K562 (cell line): ENCODE measurements around the gene APBA2. TPM values are rescaled to one million over a fixed set of nuclear protein-coding genes. Genes with fewer than 3 reads are reported as not detected.

Experiments used
- ATAC-seq: fragments of 200-7000 bp; cut with Tn5 transposase; 3 replicates; pipeline ENCODE4 v1.9.1; 2020; ENCODE audit warnings: moderate library complexity
- BruUV-seq: library from RNA; stranded (reverse); fragments of 400-500 nt; replicated peaks from 2 replicates; lab custom pipeline; 2021; lab: Mats Ljungman, UMichigan
- CTCF ChIA-PET: fragments of 300-600 bp; formaldehyde crosslinking; extraction: SDS; loops from one replicate; lab custom pipeline; 2021; ENCODE audit warnings: low intra/inter-chr PET ratio; lab: Yijun Ruan, JAX
- POLR2A ChIA-PET: fragments of 300-600, 350-650 bp; sonication (Branson Sonifier 250); formaldehyde crosslinking; extraction: SDS; loops from one replicate; lab custom pipeline; 2021; ENCODE audit warnings: antibody characterized with exemption, inconsistent platforms; lab: Yijun Ruan, JAX
- DNase-seq, 4 experiments: peaks; one replicate each; pipeline versions ENCODE4 v3.0.0 to v3.0.0-alpha.2; 2011 to 2018; ENCODE audit warnings: low spot score in 3 of 4, mixed read lengths in 3 of 4; ENCODE audit errors: extremely low read depth in 1 of 4
- FAIRE-seq: peaks from 2 replicates; lab custom pipeline; 2011; peaks lifted over from hg19 to GRCh38; lab: Jason Lieb, UNC
- H2AFZ ChIP-seq: 2 replicates; pipeline ENCODE4 v1.6.0; 2011; ENCODE audit warnings: low read depth, low read length, control low read depth, inconsistent platforms
- H3K27ac ChIP-seq: fragments of 200-600 bp; 3 replicates; pipeline ENCODE4 v1.8.0; 2011; ENCODE audit warnings: low read depth, mild to moderate bottlenecking, control low read depth, inconsistent platforms, low read length, moderate library complexity, mixed read lengths; ENCODE audit errors: extremely low read depth
- H3K27me3 ChIP-seq, 2 experiments: fragments of 300-600 bp in 1 of 2; 2 replicates in 1 of 2; 3 replicates in 1 of 2; pipeline versions ENCODE4 v1.6.0 to v1.8.0; 2011; ENCODE audit warnings: inconsistent platforms in 2 of 2, low read length in 2 of 2, mild to moderate bottlenecking in 1 of 2, mixed read lengths in 1 of 2, moderate library complexity in 1 of 2; ENCODE audit not compliant: control insufficient read depth in 2 of 2, insufficient read depth in 2 of 2
- H3K36me3 ChIP-seq: fragments of 300-600 bp; 3 replicates; pipeline ENCODE4 v1.8.0; 2011; ENCODE audit warnings: mild to moderate bottlenecking, low read length, inconsistent platforms; ENCODE audit not compliant: control insufficient read depth, insufficient read depth
- H3K4me1 ChIP-seq, 2 experiments: fragments of 200-600 bp in 1 of 2; replicated peaks in 1 of 2; 2 replicates in 1 of 2; 3 replicates in 1 of 2; pipeline versions ENCODE4 v1.5.1 to v1.8.0; 2011; ENCODE audit warnings: inconsistent platforms in 2 of 2, low read length in 2 of 2, mild to moderate bottlenecking in 1 of 2, mixed read lengths in 1 of 2, moderate library complexity in 1 of 2; ENCODE audit not compliant: control insufficient read depth in 2 of 2, insufficient read depth in 2 of 2
- H3K4me2 ChIP-seq: 2 replicates; pipeline ENCODE4 v1.6.1; 2011; ENCODE audit warnings: low read length, control low read depth, inconsistent platforms, mixed read lengths; ENCODE audit not compliant: insufficient read depth
- H3K4me3 ChIP-seq: fragments of 200-600 bp; sonication (generic), shearing (Covaris generic); 2 replicates; pipeline ENCODE4 v1.5.1; 2016; ENCODE audit warnings: control low read depth, inconsistent platforms
- H3K79me2 ChIP-seq: fragments of 200-600 bp; 3 replicates; pipeline ENCODE4 v1.8.0; 2011; ENCODE audit warnings: low read length, inconsistent platforms; ENCODE audit not compliant: control insufficient read depth, insufficient read depth
- H3K9ac ChIP-seq, 2 experiments: 2 replicates each; pipeline versions ENCODE4 v1.6.0 to v1.6.1; 2011; ENCODE audit warnings: low read depth in 2 of 2, low read length in 2 of 2, control low read depth in 1 of 2, inconsistent platforms in 1 of 2, mild to moderate bottlenecking in 1 of 2, mixed read lengths in 1 of 2; ENCODE audit not compliant: insufficient read depth in 1 of 2
- H3K9me1 ChIP-seq: one replicate; pipeline ENCODE4 v1.6.0; 2011; ENCODE audit warnings: inconsistent platforms, mild to moderate bottlenecking, low read length, moderate library complexity; ENCODE audit not compliant: control insufficient read depth, insufficient read depth
- H3K9me3 ChIP-seq: replicated peaks from 2 replicates; pipeline ENCODE4 v1.5.1; 2011; ENCODE audit warnings: low read depth, low read length, inconsistent platforms; ENCODE audit not compliant: control insufficient read depth, insufficient read depth
- H4K20me1 ChIP-seq: replicated peaks from 2 replicates; pipeline ENCODE4 v1.6.1; 2011; ENCODE audit warnings: low read length, inconsistent platforms, mixed read lengths; ENCODE audit not compliant: control insufficient read depth, insufficient read depth
- C11orf30 ChIP-seq: fragments of 450-650 bp; IDR thresholded peaks from 2 replicates; pipeline ENCODE4 v1.6.1; 2016; ENCODE audit warnings: low read depth, mild to moderate bottlenecking
- MAFF ChIP-seq: IDR thresholded peaks from 2 replicates; pipeline ENCODE4 v1.6.1; 2012; ENCODE audit warnings: low read length, improper control_type of control experiment
- MAFG ChIP-seq: fragments of 450-650 bp; conservative IDR thresholded peaks from 2 replicates; pipeline ENCODE4 v1.6.1; 2016; ENCODE audit warnings: missing genetic modification characterization, missing compliant biosample characterization
- MAFK ChIP-seq: IDR thresholded peaks from 2 replicates; pipeline ENCODE4 v1.6.1; 2011; ENCODE audit warnings: low read length, improper control_type of control experiment
- PBX2 ChIP-seq, 2 experiments: IDR thresholded peaks in 1 of 2; conservative IDR thresholded peaks in 1 of 2; 2 replicates each; pipeline ENCODE4 v1.6.1; 2016; ENCODE audit warnings: low read depth in 2 of 2, mild to moderate bottlenecking in 1 of 2, missing compliant biosample characterization in 1 of 2, missing genetic modification characterization in 1 of 2, moderate library complexity in 1 of 2
- SMAD4 ChIP-seq: fragments of 250-450 bp; sonication (Bioruptor Pico); conservative IDR thresholded peaks from 2 replicates; pipeline ENCODE4 v1.8.0; 2021; ENCODE audit warnings: inconsistent platforms, mild to moderate bottlenecking, moderate library complexity
- ZNF316 ChIP-seq: fragments of 450-650 bp; IDR thresholded peaks from 2 replicates; pipeline ENCODE4 v1.6.1; 2016
- WGBS: fragments of 100-300 bp; shearing (Covaris generic); methylation state at CpG from one replicate; pipeline ENCODE4 v1.1.6; 2016; ENCODE audit warnings: low coverage, mixed read lengths; ENCODE audit not compliant: insufficient coverage; ENCODE audit errors: missing lambda C conversion rate; 5-methylcytosine and 5-hydroxymethylcytosine counted together
- in situ Hi-C: fragments of 300-500 bp; cut with MboI; formaldehyde crosslinking; loops from 4 replicates; pipeline ENCODE4 v1.15.0; 2018; ENCODE audit warnings: inconsistent platforms, mixed read lengths
- intact Hi-C: fragments of 100-400 bp; cut with micrococcal nuclease; formaldehyde crosslinking; loops from 2 replicates; pipeline ENCODE4 v1.14.2; 2022
- polyA plus RNA-seq, 8 experiments: library from polyadenylated mRNA; depleted of rRNA in 4 of 8; stranded (reverse) in 5 of 8; unstranded in 3 of 8; fragments of >200 nt; fragmentation: Nextera tagmentation in 2 of 8; fragmentation: Illumina TruSeq in 1 of 8; extraction: Ambion mirVana in 2 of 8; extraction: Trizol in 1 of 8; gene quantifications; 2 replicates each; pipeline versions ENCODE4 v1.2.1 to v1.2.3, GENCODE V29; 2011 to 2014; ENCODE audit warnings: inconsistent platforms in 1 of 8, missing spikeins in 1 of 8
- total RNA-seq, 7 experiments: library from RNA; depleted of rRNA in 6 of 7; stranded (reverse); fragments of >200 nt in 6 of 7; fragmentation: Illumina TruSeq in 2 of 7; extraction: Trizol in 2 of 7; gene quantifications; 2 replicates each; pipeline versions ENCODE4 v1.2.1 to v1.2.3, GENCODE V29; 2011 to 2021; ENCODE audit warnings: low replicate concordance in 1 of 7

The APBA2 gene
- total and polyA plus RNA-seq, 9 of the 15 experiments (the other 6 are each of a cell fraction or from before 2014, with no cell fraction given) = 0.24 to 40.9 (median 25.2) TPM

- Histone ChIP-seq H3K9me1 (no peaks in the 10 kb centered on the region), H3K4me1 (peaks cover 27 to 33% of the 10 kb centered on the region in 2 experiments), H3K9ac (no peak overlapping the region), H3K27ac (no peak overlapping the region), H3K9me3 (no peaks in the 10 kb centered on the region), H3K4me2 (no peak overlapping the region), H4K20me1 (0 out of 2 replicates have a peak, but pooled peaks cover 3% of the 10 kb centered on the region)
- in situ Hi-C loops (no loop called here), intact Hi-C loops (no loop called here)
- ATAC-seq = no peak
- POLR2A ChIA-PET = interaction anchor here (1.4 kb wide), 1 partner anchor 10 kb away, joined by 5 read pairs; no protein-coding TSS in a partner anchor
- DNase-seq = no peak
- TF ChIP-seq C11orf30 (peak; percentile 58), PBX2 (CRISPR knock-in tag; IDR thresholded peaks at IDR 0.05; ENCODE audit: low read depth) (no peak), PBX2 (tag; conservative IDR thresholded peaks at IDR 0.05; ENCODE audit: low read depth) (no peak), SMAD4 (no peak), MAFK (peak; percentile 47; the same call in 1 of the 2 replicates), MAFG (0 out of 2 replicates have a peak, but pooled peaks have one; percentile 44), ZNF316 (peak; percentile 84), MAFF (peak; percentile 58; the same call in 1 of the 2 replicates)
- TF ChIP-seq, all 486 proteins: peak for 5
- no peak overlapping the region for H2AFZ ChIP-seq
- no peak overlapping the region for H3K4me3 ChIP-seq
- H3K27me3 ChIP-seq = no peaks in the 10 kb centered on the region
- 73% methylated on average over 2 of the region's 2 CpGs for WGBS
- no peaks in the 10 kb centered on the region; the same call in 2 of the 3 replicates for H3K36me3 ChIP-seq
- CTCF ChIA-PET = no interaction called here
- no TSS peak for BruUV-seq
- peaks cover 29% of the 10 kb centered on the region for H3K79me2 ChIP-seq
- no peak for FAIRE-seq
These were observed 65.1 kb downstream of the APBA2 start for GRCh38 chr15:28950916-28951315.
